Measurements from ENCODE around the gene SRPK2. TPM values are rescaled to one million over a fixed set of nuclear protein-coding genes. Genes with fewer than 3 reads are reported as not detected.

Gene SRPK2
- total and polyA plus RNA-seq, 2 of the 13 experiments (the other 11 are each of a cell fraction or from before 2014, with no cell fraction given), result 10.1 to 22.3 TPM

- TF ChIP-seq ZNF639 (CRISPR knock-in tag; conservative IDR thresholded peaks at IDR 0.05) (no peak), GPN1 (CRISPR knock-in tag; IDR thresholded peaks at IDR 0.05; ENCODE audit: borderline replicate concordance) (no peak), POLR2A (IDR thresholded peaks at IDR 0.05; ENCODE audit: insufficient read depth in 1 of 2, low read depth in 2 of 2, low read length in 2 of 2) (no peak)
Observed at GRCh38 chr7:105298439-105298894, 90.3 kb downstream of the SRPK2 start (continued).

GRCh38 chr7:105297985-105298384 is 90.7 kb downstream of the SRPK2 start:
- Histone ChIP-seq H3K4me3 (replicated peaks in 1 of 3; ENCODE audit: insufficient read depth in 1 of 3, low read depth in 2 of 3, low read length in 3 of 3) (no peak overlapping the region), H3K4me2 (ENCODE audit: low read depth, low read length) (no peak overlapping the region), H3K9me3 (ENCODE audit: low read length) (no peaks in the 10 kb centered on the region), H3K36me3 (replicated peaks in 1 of 2; ENCODE audit: control insufficient read depth in 1 of 2, insufficient read depth in 2 of 2, low read length in 2 of 2) (no peaks in the 10 kb centered on the region), H3K27ac (ENCODE audit: extremely low read length, insufficient read depth, low read length) (no peak overlapping the region), H2AFZ (ENCODE audit: low read length) (no peak overlapping the region), H3K9ac (ENCODE audit: insufficient read depth, low read depth, low read length) (no peak overlapping the region), H4K20me1 (ENCODE audit: insufficient read depth, low read length) (0 out of 2 replicates have a peak, but pooled peaks cover 4% of the 10 kb centered on the region), H3K79me2 (ENCODE audit: insufficient read depth, low read length) (peaks cover 10% of the 10 kb centered on the region), H3K4me1 (ENCODE audit: insufficient read depth, low read length) (peaks cover 16% of the 10 kb centered on the region), H3K27me3 (ENCODE audit: control insufficient read depth in 1 of 2, insufficient read depth in 2 of 2, low read length in 2 of 2) (no peaks in the 10 kb centered on the region)
- intact Hi-C loops (cut with micrococcal nuclease; ENCODE audit: unreplicated experiment), result no loop called here
- POLR2A ChIA-PET, result no interaction called here
- ATAC-seq (no peak), DNase-seq (ENCODE audit: low spot score) (no peak), FAIRE-seq (no peak)
- in situ Hi-C loops (cut with HindIII; ENCODE audit: extremely low pct_ligation_motif_present, low pct_unique_long_range_greater_than_20kb), result no loop called here
- 95% methylated on average over 2 of the region's 2 CpGs for WGBS (ENCODE audit: low lambda C conversion rate)
- BruUV-seq (replicated peaks), result no TSS peak
- peak; percentile 84 for TF ChIP-seq ZNF7 (CRISPR knock-in tag; IDR thresholded peaks at IDR 0.05)
- no peak for TF ChIP-seq ZBTB7A (CRISPR knock-in tag; IDR thresholded peaks at IDR 0.05)
- CTCF ChIA-PET (ENCODE audit: low intra/inter-chr PET ratio, low total read pairs), result no interaction called here

GRCh38 chr7:105297309-105297708 is 91.4 kb downstream of the SRPK2 start:
- ATAC-seq (no peak), FAIRE-seq (no peak), DNase-seq (ENCODE audit: low spot score) (no peak)
- 0 out of 2 replicates have a peak, but pooled peaks cover 4% of the 10 kb centered on the region for H4K20me1 ChIP-seq (ENCODE audit: insufficient read depth, low read length)
- intact Hi-C loops (cut with micrococcal nuclease; ENCODE audit: unreplicated experiment), result no loop called here
- in situ Hi-C loops (cut with HindIII; ENCODE audit: extremely low pct_ligation_motif_present, low pct_unique_long_range_greater_than_20kb), result no loop called here
- no peak overlapping the region for H3K4me2 ChIP-seq (ENCODE audit: low read depth, low read length)
- BruUV-seq (replicated peaks), result no TSS peak
- no peaks in the 10 kb centered on the region for H3K36me3 ChIP-seq (replicated peaks in 1 of 2; ENCODE audit: control insufficient read depth in 1 of 2, insufficient read depth in 2 of 2, low read length in 2 of 2)
- no peak overlapping the region for H3K4me3 ChIP-seq (replicated peaks in 1 of 3; ENCODE audit: insufficient read depth in 1 of 3, low read depth in 2 of 3, low read length in 3 of 3)
- H3K79me2 ChIP-seq (ENCODE audit: insufficient read depth, low read length), result peaks cover 10% of the 10 kb centered on the region
- no peak overlapping the region for H3K27ac ChIP-seq (ENCODE audit: extremely low read length, insufficient read depth, low read length)
- ChIA-PET POLR2A (no interaction called here), CTCF (ENCODE audit: low intra/inter-chr PET ratio, low total read pairs) (no interaction called here)
- H3K4me1 ChIP-seq (ENCODE audit: insufficient read depth, low read length), result peaks cover 16% of the 10 kb centered on the region
- H3K27me3 ChIP-seq (ENCODE audit: control insufficient read depth in 1 of 2, insufficient read depth in 2 of 2, low read length in 2 of 2), result no peaks in the 10 kb centered on the region
- no peaks in the 10 kb centered on the region for H3K9me3 ChIP-seq (ENCODE audit: low read length)
- WGBS (ENCODE audit: low lambda C conversion rate), result 95% methylated on average over 5 of the region's 5 CpGs
- H2AFZ ChIP-seq (ENCODE audit: low read length), result no peak overlapping the region
- H3K9ac ChIP-seq (ENCODE audit: insufficient read depth, low read depth, low read length), result no peak overlapping the region
- TF ChIP-seq ZNF12 (CRISPR knock-in tag; IDR thresholded peaks at IDR 0.05) (no peak), NPAS2 (CRISPR knock-in tag; IDR thresholded peaks at IDR 0.05; ENCODE audit: borderline replicate concordance) (no peak), HNRNPH1 (optimal IDR thresholded peaks at IDR 0.05; ENCODE audit: low read depth, low read length) (no peak), ZBTB1 (CRISPR knock-in tag; IDR thresholded peaks at IDR 0.05; ENCODE audit: borderline replicate concordance) (no peak), ZNF776 (CRISPR knock-in tag; IDR thresholded peaks at IDR 0.05) (no peak), HOXD1 (CRISPR knock-in tag; IDR thresholded peaks at IDR 0.05) (no peak), ZNF234 (CRISPR knock-in tag; conservative IDR thresholded peaks at IDR 0.05) (no peak), GMEB1 (CRISPR knock-in tag; IDR thresholded peaks at IDR 0.05; ENCODE audit: borderline replicate concordance) (no peak), ZSCAN12 (CRISPR knock-in tag; IDR thresholded peaks at IDR 0.05) (no peak), PHF8 (CRISPR knock-in tag; IDR thresholded peaks at IDR 0.05) (no peak), ZNF496 (CRISPR knock-in tag; IDR thresholded peaks at IDR 0.05; ENCODE audit: insufficient replicate concordance) (no peak), ATM (IDR thresholded peaks at IDR 0.05; ENCODE audit: borderline replicate concordance) (no peak), POLR2A (IDR thresholded peaks at IDR 0.05; ENCODE audit: insufficient read depth in 1 of 2, low read depth in 2 of 2, low read length in 2 of 2) (no peak)

Data from HepG2 (cell line).